Mesodermal cell (in vitro differentiated cells): ENCODE measurements around the gene BCHE. TPM values are rescaled to one million over a fixed set of nuclear protein-coding genes. Genes with fewer than 3 reads are reported as not detected.

Source experiments
- H3K27ac ChIP-seq: 2 replicates; pipeline ENCODE4 v1.7.0; 2013; ENCODE audit warnings: mild to moderate bottlenecking, low read depth, low read length, moderate library complexity; ENCODE audit not compliant: severe bottlenecking
- H3K36me3 ChIP-seq: 2 replicates; pipeline ENCODE4 v1.7.1; 2013; ENCODE audit warnings: mild to moderate bottlenecking, low read length, moderate library complexity; ENCODE audit not compliant: control insufficient read depth, insufficient read depth
- H3K4me1 ChIP-seq: one replicate; pipeline ENCODE4 v1.7.1; 2013; ENCODE audit warnings: mild to moderate bottlenecking, low read length; ENCODE audit not compliant: insufficient read depth, control insufficient read depth, poor library complexity, severe bottlenecking
- H3K4me3 ChIP-seq: 2 replicates; pipeline ENCODE4 v1.7.0; 2013; ENCODE audit warnings: low read length, control low read depth, mild to moderate bottlenecking; ENCODE audit not compliant: insufficient read depth, poor library complexity, severe bottlenecking; ENCODE audit errors: extremely low read depth
- H3K9me3 ChIP-seq: 2 replicates; pipeline ENCODE4 v1.7.1; 2013; ENCODE audit warnings: mild to moderate bottlenecking, low read length, moderate library complexity; ENCODE audit not compliant: control insufficient read depth
- WGBS, 2 experiments: methylation state at CpG; one replicate each; pipeline ENCODE4 v1.1.5; 2013; ENCODE audit warnings: missing lambda C conversion rate in 2 of 2; ENCODE audit not compliant: insufficient coverage in 2 of 2; 5-methylcytosine and 5-hydroxymethylcytosine counted together
- polyA plus RNA-seq, 2 experiments: library from polyadenylated mRNA; stranded (reverse); fragments of 50-300 nt; gene quantifications; one replicate each; pipeline ENCODE4 v1.2.3, GENCODE V29; 2013

BCHE gene
- 35.8 TPM for polyA plus RNA-seq (2013, experiment 1 of 2)
- polyA plus RNA-seq (2013, experiment 2 of 2), result 33.1 TPM

DNA sequence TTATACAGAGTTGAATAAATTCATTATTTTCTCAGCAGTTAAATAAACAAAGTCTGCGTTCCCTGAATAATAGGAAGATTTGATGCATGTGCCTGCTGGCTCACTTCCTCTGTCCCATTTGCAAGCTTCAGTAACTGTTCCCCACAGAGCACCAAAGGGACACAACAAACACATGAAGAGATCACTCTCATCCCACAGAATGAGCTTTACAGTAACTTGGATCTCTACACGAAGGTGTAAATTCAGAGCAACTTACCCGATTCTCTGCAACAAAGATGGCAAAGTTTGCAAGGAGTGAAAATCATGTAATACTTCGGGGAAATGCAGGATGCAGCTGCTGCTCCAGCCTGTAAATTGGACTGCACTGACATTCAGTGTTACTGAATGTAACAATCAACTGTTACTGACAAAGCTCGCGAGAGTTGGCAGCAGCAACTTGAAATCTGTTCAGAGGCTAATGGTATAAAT is at the start of gene BCHE:
Gene BCHE (minus strand): TSS at position 366 of the 468 bp plus-strand sequence. CDS start 6,390 bp downstream, outside the sequence.
- Histone ChIP-seq H3K36me3 (no peaks in the 10 kb centered on the region), H3K9me3 (no peaks in the 10 kb centered on the region), H3K4me1 (no peaks in the 10 kb centered on the region), H3K4me3 (peak within 1 kb of the TSS; percentile 18), H3K27ac (peak within 1 kb of the TSS; percentile 77)
- WGBS, 2 experiments, result 24 to 27% methylated on average over 3 to 5 of the region's 6 CpGs

- Histone ChIP-seq H3K27ac (no peak overlapping the region), H3K4me3 (no peak overlapping the region), H3K9me3 (no peaks in the 10 kb centered on the region), H3K36me3 (no peaks in the 10 kb centered on the region), H3K4me1 (no peaks in the 10 kb centered on the region)
- WGBS, 2 experiments, result 93 to 100% methylated on average over 1 to 2 of the region's 5 CpGs
These were observed 48.5 kb upstream of the BCHE start for GRCh38 chr3:165885558-165886270.

DNA sequence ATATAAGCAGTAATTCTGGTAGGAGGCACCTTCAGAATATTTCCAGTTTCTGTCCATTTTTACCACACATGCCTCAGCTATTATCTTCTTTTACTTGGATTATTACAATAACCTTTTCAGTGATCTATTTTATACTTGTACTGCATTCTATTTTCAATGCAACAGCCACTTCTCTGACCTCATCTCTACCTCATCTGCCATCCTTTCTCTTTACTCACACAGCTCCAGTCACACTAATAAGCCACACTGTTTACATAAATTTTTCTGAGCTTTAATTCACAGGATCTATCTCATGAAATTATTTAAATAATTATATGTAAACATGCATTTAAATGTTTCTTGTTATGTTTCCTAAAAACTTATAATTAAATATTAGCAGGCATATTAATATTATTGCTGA is 47.3 kb upstream of the BCHE start:
- Histone ChIP-seq H3K36me3 (no peaks in the 10 kb centered on the region), H3K27ac (no peak overlapping the region), H3K4me3 (no peak overlapping the region), H3K9me3 (no peaks in the 10 kb centered on the region), H3K4me1 (no peaks in the 10 kb centered on the region)

GRCh38 chr3:165883863-165884478 is 46.7 kb upstream of the BCHE start:
- no peak overlapping the region for H3K4me3 ChIP-seq
- no peaks in the 10 kb centered on the region for H3K36me3 ChIP-seq
- H3K4me1 ChIP-seq, result no peaks in the 10 kb centered on the region
- WGBS, 2 experiments, result 87 to 98% methylated on average over 4 to 6 of the region's 8 CpGs
- no peak overlapping the region for H3K27ac ChIP-seq
- H3K9me3 ChIP-seq, result no peaks in the 10 kb centered on the region

- H3K4me1 ChIP-seq, result no peaks in the 10 kb centered on the region
- H3K9me3 ChIP-seq, result no peaks in the 10 kb centered on the region
- H3K36me3 ChIP-seq, result no peaks in the 10 kb centered on the region
- no CpG with 5 or more reads among the region's 2 CpGs for WGBS, 2 experiments
- H3K27ac ChIP-seq, result no peak overlapping the region
- H3K4me3 ChIP-seq, result no peak overlapping the region
These were observed 45.9 kb upstream of the BCHE start for GRCh38 chr3:165883117-165883516.

DNA sequence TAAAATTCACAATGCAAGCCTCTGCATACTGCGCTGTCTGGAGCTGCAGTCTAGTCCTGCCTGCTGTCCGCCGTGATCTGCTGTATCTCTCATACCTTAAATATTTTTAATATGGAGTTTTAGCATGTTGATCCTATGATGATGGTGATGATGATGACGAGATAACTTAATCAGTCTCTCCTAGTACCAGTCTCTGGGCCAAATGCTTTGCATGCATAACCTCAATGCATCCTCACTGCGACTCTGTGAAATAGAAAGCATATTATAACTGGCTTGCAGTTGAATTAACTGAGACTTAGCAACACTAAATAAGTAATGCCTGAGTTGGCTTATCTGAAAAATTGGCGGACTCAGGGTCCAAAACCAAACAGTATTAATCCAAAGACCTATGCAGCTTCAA is 38.4 kb upstream of the BCHE start:
- H3K4me3 ChIP-seq, result no peak overlapping the region

DNA sequence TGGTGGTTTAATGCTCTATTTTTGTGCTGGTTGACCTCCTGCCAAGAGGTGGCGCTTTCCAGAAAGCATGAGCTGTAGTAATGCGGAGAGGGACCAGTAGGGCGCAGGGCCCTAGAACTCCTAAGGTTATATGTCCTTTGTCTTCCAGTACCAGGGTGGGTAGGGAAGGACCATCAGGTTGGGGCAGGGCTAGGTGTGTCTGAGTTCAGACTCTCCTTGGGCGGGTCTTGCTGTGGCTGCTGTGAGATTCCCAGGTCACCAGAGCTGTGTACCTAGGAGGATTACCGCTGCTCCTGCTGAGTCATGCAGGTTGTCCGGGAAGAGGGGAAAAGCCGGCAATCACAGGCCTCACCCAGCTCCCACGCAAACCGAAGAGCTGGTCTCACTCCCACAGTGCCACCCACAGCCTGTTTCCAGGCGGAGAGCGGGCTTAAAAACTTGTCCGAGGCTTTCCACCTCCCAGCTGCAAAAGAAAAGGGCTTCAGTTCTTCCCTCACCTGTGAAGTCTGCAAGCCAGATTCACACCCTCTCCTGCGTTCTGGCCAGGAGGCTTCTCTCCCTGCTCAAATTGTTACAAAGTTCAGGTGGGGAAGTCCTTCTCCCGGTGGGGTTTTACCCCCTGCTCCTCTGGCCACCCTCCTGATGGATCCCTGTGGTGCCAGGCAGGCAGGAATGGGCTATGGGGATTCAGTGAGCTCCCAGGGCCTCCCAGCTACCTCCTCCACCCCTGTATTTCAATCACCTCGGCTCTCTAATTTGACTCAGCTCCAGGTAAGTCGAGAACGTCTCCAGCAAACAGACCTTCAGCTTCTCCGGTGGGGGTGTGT is 37.7 kb upstream of the BCHE start:
- Histone ChIP-seq H3K9me3 (no peaks in the 10 kb centered on the region), H3K27ac (no peak overlapping the region), H3K36me3 (no peaks in the 10 kb centered on the region), H3K4me3 (no peak overlapping the region), H3K4me1 (no peaks in the 10 kb centered on the region)
- WGBS, 2 experiments, result 93% methylated on average over 6 to 11 of the region's 18 CpGs

More for the DNA sequence above, 38.4 kb upstream of the BCHE start:
- no peaks in the 10 kb centered on the region for H3K9me3 ChIP-seq
- WGBS, 2 experiments, result 100% methylated on average over 1 of the region's 6 CpGs; no CpG with 5 or more reads in 1 of the 2 experiments
- H3K36me3 ChIP-seq, result no peaks in the 10 kb centered on the region
- H3K27ac ChIP-seq, result no peak overlapping the region
- H3K4me1 ChIP-seq, result no peaks in the 10 kb centered on the region

DNA sequence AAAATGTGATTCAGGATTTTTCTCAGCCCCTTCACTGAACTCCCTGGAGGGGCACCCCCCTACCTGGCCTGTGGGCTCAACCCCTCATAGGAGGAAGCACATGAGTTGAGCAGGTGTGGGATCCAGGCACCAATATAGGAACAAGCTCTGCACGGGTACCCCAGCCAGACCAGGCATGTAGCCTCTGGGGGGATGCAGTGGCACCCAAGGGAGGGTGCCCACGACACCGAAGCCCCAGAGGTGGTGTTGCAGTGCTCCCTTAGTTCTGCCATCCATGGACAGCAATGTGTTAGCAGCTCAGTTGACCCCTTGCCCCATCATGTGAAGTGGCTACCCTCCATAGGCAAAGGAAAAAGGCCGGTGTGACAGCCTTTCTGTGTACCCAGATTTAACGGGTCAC is 30.9 kb upstream of the BCHE start:
- WGBS, 2 experiments, result 94 to 97% methylated on average over 4 to 5 of the region's 5 CpGs
- Histone ChIP-seq H3K4me1 (no peaks in the 10 kb centered on the region), H3K27ac (no peak overlapping the region), H3K4me3 (no peak overlapping the region), H3K36me3 (no peaks in the 10 kb centered on the region), H3K9me3 (no peaks in the 10 kb centered on the region)

GRCh38 chr3:165859061-165859460 is 21.8 kb upstream of the BCHE start:
- no peak overlapping the region for H3K4me3 ChIP-seq
- no peaks in the 10 kb centered on the region for H3K36me3 ChIP-seq
- no CpG with 5 or more reads among the region's 1 CpG for WGBS, 2 experiments
- H3K27ac ChIP-seq, result no peak overlapping the region
- H3K4me1 ChIP-seq, result no peaks in the 10 kb centered on the region
- no peaks in the 10 kb centered on the region for H3K9me3 ChIP-seq

- H3K4me3 ChIP-seq, result no peak overlapping the region
- H3K4me1 ChIP-seq, result no peaks in the 10 kb centered on the region
- no peaks in the 10 kb centered on the region for H3K36me3 ChIP-seq
- H3K9me3 ChIP-seq, result no peaks in the 10 kb centered on the region
- no peak overlapping the region for H3K27ac ChIP-seq
These were observed 18.4 kb upstream of the BCHE start for GRCh38 chr3:165855581-165855980.
